Fibroblast of pulmonary artery (primary cell): ENCODE results near the gene BAK1.
"Not testable (repeated sequence)": the region's sequence is repeated elsewhere in the genome, so short reads cannot be mapped to it uniquely, and the experiment has no call there.

Experiments
- DNase-seq: peaks from one replicate; pipeline ENCODE4 v3.0.0-alpha.2; 2010; ENCODE audit warnings: low read depth
- H3K4me3 ChIP-seq: replicated peaks from 2 replicates; pipeline ENCODE4 v1.5.1; 2011; ENCODE audit warnings: low read depth, mild to moderate bottlenecking, control low read depth, low read length, moderate library complexity
- CTCF ChIP-seq: IDR thresholded peaks from 2 replicates; pipeline ENCODE4 v1.5.1; 2011; ENCODE audit warnings: mild to moderate bottlenecking, control low read depth, low read length, inconsistent platforms; ENCODE audit errors: missing control alignments

Gene BAK1

GRCh38 chr6:33552252-33552651 is 27.8 kb downstream of the BAK1 start:
- no peak for DNase-seq
- no peak for TF ChIP-seq CTCF

DNA sequence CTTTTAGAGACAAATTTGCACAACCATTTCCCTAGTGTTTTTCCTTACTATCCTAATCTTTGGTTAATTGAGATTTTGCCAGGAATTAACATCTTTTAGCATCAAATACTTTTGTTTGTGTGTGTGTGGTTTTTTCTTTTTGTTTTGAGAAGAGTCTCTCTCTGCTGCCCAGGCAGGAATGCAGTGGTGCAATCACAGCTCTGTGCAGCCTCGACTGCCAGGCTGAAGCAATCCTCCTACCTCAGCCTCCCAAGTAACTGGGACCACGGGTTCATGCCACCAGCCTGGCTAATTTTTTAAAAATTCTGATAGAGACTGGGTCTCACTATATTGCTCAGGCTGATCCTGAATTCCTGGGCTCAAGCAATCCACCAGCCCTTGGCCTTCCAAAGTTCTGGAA is 28.5 kb downstream of the BAK1 start:
- TF ChIP-seq CTCF = no peak
- H3K4me3 ChIP-seq = no peak overlapping the region
- DNase-seq = no peak

More at GRCh38 chr6:33552252-33552651, 27.8 kb downstream of the BAK1 start:
- no peak overlapping the region for H3K4me3 ChIP-seq

DNA sequence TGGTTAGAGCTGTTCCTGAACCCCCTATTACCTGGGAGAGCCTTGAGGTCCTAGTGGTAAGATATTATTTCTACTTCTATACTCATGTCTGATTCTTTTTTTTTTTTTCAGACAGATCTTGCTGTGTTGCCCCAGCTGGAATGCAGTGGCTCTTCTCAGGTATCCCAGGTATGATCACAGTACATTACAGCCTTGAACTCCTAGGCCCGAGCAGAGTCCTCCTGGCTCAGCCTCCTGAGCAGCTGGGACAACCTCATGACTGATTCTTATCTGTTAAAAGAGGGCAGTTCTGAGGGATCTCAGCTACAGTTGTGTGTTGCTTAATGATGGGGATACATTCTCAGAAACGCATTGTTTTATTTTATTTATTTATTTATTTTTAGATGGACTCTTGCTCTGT is 30.2 kb downstream of the BAK1 start:
- TF ChIP-seq CTCF = no peak
- H3K4me3 ChIP-seq = no peak overlapping the region
- DNase-seq = no peak

DNA sequence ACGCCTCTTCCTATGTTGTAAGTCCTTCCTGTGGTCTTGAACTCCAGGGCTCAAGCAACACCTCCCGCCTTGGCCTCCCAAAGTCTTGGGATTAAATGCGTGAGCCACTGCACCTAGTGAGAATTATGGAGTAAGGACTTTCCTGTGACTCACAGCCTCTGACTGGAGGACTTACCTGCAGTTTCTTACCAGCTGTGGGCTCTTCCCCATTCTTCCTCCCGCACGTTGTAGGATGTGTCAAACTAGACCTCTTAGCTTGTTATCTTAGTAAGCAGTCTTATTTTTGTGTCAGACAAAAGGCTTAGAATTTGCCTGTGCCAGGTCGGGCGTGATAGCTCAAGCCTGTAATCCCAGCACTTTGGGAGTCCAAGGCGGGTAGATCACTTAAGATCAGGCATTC is 30.9 kb downstream of the BAK1 start:
- no peak for DNase-seq
- no peak overlapping the region for H3K4me3 ChIP-seq
- no peak for TF ChIP-seq CTCF

DNA sequence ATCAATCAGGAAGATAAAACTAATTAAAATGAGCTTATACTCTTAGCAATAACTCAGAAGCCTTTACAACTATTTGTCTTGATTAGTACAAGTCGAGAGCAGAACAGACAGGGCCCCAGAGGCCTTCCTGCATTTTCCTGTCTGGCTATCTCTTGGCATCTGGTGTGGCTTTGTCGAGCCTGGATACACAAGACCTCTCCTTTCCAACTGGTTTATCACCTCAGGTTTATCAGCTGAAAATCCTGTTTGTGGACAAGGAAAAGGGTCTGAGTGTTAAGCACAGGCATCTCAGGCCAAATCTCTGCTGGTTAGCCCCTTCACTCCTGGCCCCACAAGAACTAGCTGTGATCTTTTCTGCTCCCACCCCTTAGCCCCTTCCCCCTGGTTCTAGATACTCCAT is 32.6 kb downstream of the BAK1 start:
- no peak for DNase-seq
- no peak for TF ChIP-seq CTCF
- H3K4me3 ChIP-seq = no peak overlapping the region

GRCh38 chr6:33546766-33547165 is 33.3 kb downstream of the BAK1 start:
- no peak overlapping the region for H3K4me3 ChIP-seq
- no peak for TF ChIP-seq CTCF
- DNase-seq = no peak

DNA sequence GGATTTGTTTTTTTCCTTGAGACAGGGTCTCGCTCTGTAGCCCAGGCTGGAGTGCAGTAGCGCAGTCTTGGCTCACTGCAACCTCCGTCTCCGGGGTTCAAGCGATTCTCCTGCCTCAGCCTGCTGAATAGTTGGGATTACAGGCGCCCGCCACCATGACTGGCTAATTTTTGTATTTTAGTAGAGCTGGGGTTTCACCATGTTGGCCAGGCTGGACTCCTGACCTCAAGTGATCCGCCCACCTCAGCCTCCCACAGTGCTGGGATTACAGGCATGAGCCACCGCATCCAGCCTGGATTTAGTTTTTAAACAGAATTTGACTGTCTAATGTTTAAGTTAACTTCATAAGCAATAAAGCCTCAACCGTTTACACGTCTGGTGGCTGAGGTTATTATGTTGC is 34.8 kb downstream of the BAK1 start:
- not testable (repeated sequence) for H3K4me3 ChIP-seq, DNase-seq

- no peak for TF ChIP-seq CTCF
- no peak for DNase-seq
- no peak overlapping the region for H3K4me3 ChIP-seq
Measured at GRCh38 chr6:33543116-33543515, 37.0 kb downstream of the BAK1 start.
